BLaER1 (cell line): Measurements from ENCODE around the gene PRM2.
A peak's percentile ranks its signal among the peaks of the same experiment; 100 is the strongest.

Experiments used
- H3K27ac ChIP-seq: shearing (Covaris generic); formaldehyde crosslinking; 2 replicates; pipeline ENCODE4 v1.8.1; 2022
- H3K27me3 ChIP-seq: shearing (Covaris generic); formaldehyde crosslinking; 2 replicates; pipeline ENCODE4 v1.8.1; 2022
- H3K36me3 ChIP-seq: shearing (Covaris generic); formaldehyde crosslinking; 2 replicates; pipeline ENCODE4 v1.8.1; 2022
- H3K4me1 ChIP-seq: shearing (Covaris generic); formaldehyde crosslinking; 2 replicates; pipeline ENCODE4 v1.8.1; 2022
- H3K4me2 ChIP-seq: shearing (Covaris generic); formaldehyde crosslinking; 2 replicates; pipeline ENCODE4 v1.8.1; 2022
- H3K4me3 ChIP-seq: shearing (Covaris generic); formaldehyde crosslinking; 2 replicates; pipeline ENCODE4 v1.8.1; 2022
- H3K9ac ChIP-seq: shearing (Covaris generic); formaldehyde crosslinking; 2 replicates; pipeline ENCODE4 v1.8.1; 2022
- H3K9me3 ChIP-seq: shearing (Covaris generic); formaldehyde crosslinking; 2 replicates; pipeline ENCODE4 v1.8.1; 2022
- H4K20me1 ChIP-seq: shearing (Covaris generic); formaldehyde crosslinking; 2 replicates; pipeline ENCODE4 v1.8.1; 2022
- Cebpa-rat ChIP-seq: shearing (Covaris generic); IDR thresholded peaks from 2 replicates; pipeline ENCODE4 v1.8.1; 2022

PRM2 gene

DNA sequence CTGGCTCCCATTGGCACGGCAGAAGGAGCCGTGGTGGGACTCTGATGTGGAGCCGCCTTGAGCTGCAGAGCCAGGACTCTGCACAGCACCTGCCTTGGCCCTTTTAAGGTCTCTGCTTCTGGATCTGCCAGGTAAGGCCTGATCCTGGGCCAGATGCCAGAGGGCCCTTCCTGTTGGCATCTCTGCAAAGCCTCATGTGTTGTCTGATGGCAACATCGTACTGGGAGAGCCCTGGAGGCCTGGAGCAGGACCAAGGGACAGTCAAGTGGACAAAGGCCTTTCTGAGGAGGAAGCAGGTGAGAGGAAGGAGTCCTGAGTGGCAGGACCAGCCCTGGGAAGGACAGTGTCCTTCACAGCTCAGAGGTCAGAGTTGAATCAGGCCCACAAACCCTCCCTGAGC, 46.4 kb downstream of the PRM2 start:
- Histone ChIP-seq H3K9ac (no peak overlapping the region), H3K4me1 (peaks cover 73% of the 10 kb centered on the region), H3K27ac (no peak overlapping the region), H4K20me1 (no peaks in the 10 kb centered on the region), H3K4me3 (no peak overlapping the region), H3K9me3 (no peaks in the 10 kb centered on the region), H3K27me3 (no peaks in the 10 kb centered on the region), H3K36me3 (no peaks in the 10 kb centered on the region), H3K4me2 (no peak overlapping the region)
- no peak for TF ChIP-seq Cebpa-rat

DNA sequence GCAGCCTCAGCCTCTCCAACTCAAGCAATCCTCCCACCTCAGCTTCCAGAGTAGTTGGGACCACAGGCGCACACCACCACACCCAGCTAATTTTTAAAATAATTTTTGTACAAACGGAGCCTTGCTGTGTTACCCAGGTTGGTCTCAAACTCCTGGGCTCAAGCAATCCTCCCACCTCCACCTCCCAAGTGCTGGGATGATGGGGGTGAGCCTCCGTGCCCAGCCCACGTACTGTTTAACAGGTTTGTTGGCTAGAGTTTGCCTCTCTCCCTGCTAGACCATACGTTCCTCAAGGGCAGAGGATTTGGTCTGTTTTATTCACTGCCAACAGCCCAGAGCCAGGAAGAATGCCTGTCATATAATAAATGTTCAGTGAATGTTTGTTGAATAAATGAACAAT, 46.8 kb downstream of the PRM2 start:
- Histone ChIP-seq H3K4me1 (peaks cover 73% of the 10 kb centered on the region), H3K27ac (no peak overlapping the region), H3K9ac (no peak overlapping the region), H4K20me1 (no peaks in the 10 kb centered on the region), H3K27me3 (no peaks in the 10 kb centered on the region), H3K9me3 (no peaks in the 10 kb centered on the region), H3K36me3 (no peaks in the 10 kb centered on the region), H3K4me3 (no peak overlapping the region), H3K4me2 (no peak overlapping the region)
- no peak for TF ChIP-seq Cebpa-rat

DNA sequence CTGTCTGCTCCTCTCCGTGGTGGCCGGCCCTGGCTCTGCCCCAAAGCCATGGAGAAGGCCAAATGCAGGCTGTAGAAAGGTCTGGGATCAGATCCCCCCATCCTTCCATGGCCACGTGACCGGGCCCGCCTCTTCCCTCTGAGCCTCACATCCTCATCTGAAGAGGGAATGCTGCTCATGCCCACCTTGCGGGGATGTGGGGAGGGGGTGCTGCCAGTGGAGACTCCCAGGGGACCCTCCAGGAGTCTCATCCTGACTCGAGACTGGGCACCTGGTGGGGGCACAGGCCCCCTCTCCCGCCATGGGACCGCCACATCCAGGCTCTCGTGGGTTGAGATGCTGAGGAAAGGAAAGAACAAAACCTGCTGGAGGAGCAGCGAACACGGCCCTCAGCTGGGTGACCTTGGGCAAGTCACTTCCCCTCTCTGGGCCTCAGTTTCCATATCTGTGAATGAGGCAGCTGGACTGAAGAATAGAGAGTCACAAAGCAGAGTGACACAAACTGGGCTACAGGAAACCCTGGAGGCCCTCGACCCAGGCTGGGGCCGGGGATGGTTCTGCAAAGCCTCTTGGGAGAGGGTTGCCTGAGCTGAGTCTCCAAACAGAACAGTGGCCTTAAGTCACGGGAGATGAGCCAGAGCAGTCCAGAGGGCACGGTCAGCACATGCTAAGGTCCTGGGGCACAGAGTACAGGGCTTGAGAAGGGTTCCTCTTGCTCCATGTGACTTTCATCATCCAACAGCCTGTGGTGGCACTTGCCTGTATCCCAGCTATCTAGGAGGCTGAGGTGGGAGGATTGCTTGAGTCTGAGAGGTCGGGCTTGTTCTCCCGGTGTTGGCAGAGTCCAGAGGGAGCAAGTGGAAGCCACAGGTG, 50.4 kb downstream of the PRM2 start:
- H4K20me1 ChIP-seq = no peaks in the 10 kb centered on the region
- TF ChIP-seq Cebpa-rat = no peak
- H3K9ac ChIP-seq = peak overlapping the region; percentile 62
- H3K4me2 ChIP-seq = peak overlapping the region; percentile 96
- peak overlapping the region; percentile 59 for H3K4me3 ChIP-seq
- no peaks in the 10 kb centered on the region for H3K27me3 ChIP-seq
- no peaks in the 10 kb centered on the region for H3K36me3 ChIP-seq
- H3K4me1 ChIP-seq = peaks cover 54% of the 10 kb centered on the region
- peak overlapping the region; percentile 82 for H3K27ac ChIP-seq
- no peaks in the 10 kb centered on the region for H3K9me3 ChIP-seq
